Measurements from ENCODE around the gene ZNF146. TPM values are rescaled to one million over a fixed set of nuclear protein-coding genes. Genes with fewer than 3 reads are reported as not detected.
A peak's percentile ranks its signal among the peaks of the same experiment; 100 is the strongest.

Gene ZNF146
- total RNA-seq, 1 donor from 2014 or later, result 82.7 TPM

- Histone ChIP-seq H3K79me2 (ENCODE audit: insufficient read depth, low read length) (no peaks in the 10 kb centered on the region), H3K4me2 (ENCODE audit: low read length) (peak overlapping the region; percentile 58), H3K9me3 (ENCODE audit: insufficient read depth, low read depth, low read length) (peaks cover 8% of the 10 kb centered on the region), H3K4me1 (ENCODE audit: insufficient read depth, low read length) (no peaks in the 10 kb centered on the region), H4K20me1 (ENCODE audit: insufficient read depth, low read length) (no peaks in the 10 kb centered on the region), H3K4me3 (ENCODE audit: insufficient read depth, low read depth, low read length) (peak overlapping the region; percentile 23), H3K27me3 (ENCODE audit: insufficient read depth, low read length) (no peaks in the 10 kb centered on the region), H3K27ac (ENCODE audit: low read depth, low read length) (no peak overlapping the region), H3K9ac (ENCODE audit: low read length) (no peak overlapping the region), H3K36me3 (ENCODE audit: insufficient read depth, low read length) (no peaks in the 10 kb centered on the region), H2AFZ (ENCODE audit: low read depth, low read length) (peak overlapping the region; percentile 34)
- Mint-ChIP-seq H3K27ac (ENCODE audit: unreplicated experiment) (no peak overlapping the region), H3K4me3 (ENCODE audit: unreplicated experiment) (no peak overlapping the region), H3K36me3 (ENCODE audit: low read depth, unreplicated experiment) (peaks cover 12% of the 10 kb centered on the region), H3K4me1 (ENCODE audit: low read depth, unreplicated experiment) (no peaks in the 10 kb centered on the region), H3K27me3 (ENCODE audit: low read depth, unreplicated experiment) (no peaks in the 10 kb centered on the region), H3K9me3 (ENCODE audit: unreplicated experiment) (peaks cover 13% of the 10 kb centered on the region)
- DNase-seq (ENCODE audit: low read depth), result no peak
- TF ChIP-seq CTCF (IDR thresholded peaks at IDR 0.05; ENCODE audit: insufficient read depth, low read depth, low read length), result no peak
- FAIRE-seq, result no peak
Measured at GRCh38 chr19:36256853-36257519, 42.1 kb downstream of the ZNF146 start.

GRCh38 chr19:36257520-36257876 is 42.6 kb downstream of the ZNF146 start:
- Mint-ChIP-seq H3K9me3 (ENCODE audit: unreplicated experiment) (peaks cover 13% of the 10 kb centered on the region), H3K27ac (ENCODE audit: unreplicated experiment) (no peak overlapping the region), H3K27me3 (ENCODE audit: low read depth, unreplicated experiment) (no peaks in the 10 kb centered on the region), H3K4me1 (ENCODE audit: low read depth, unreplicated experiment) (no peaks in the 10 kb centered on the region), H3K4me3 (ENCODE audit: unreplicated experiment) (no peak overlapping the region), H3K36me3 (ENCODE audit: low read depth, unreplicated experiment) (peaks cover 12% of the 10 kb centered on the region)
- Histone ChIP-seq H3K4me2 (ENCODE audit: low read length) (peak overlapping the region; percentile 58), H3K79me2 (ENCODE audit: insufficient read depth, low read length) (no peaks in the 10 kb centered on the region), H3K4me1 (ENCODE audit: insufficient read depth, low read length) (no peaks in the 10 kb centered on the region), H3K4me3 (ENCODE audit: insufficient read depth, low read depth, low read length) (peak overlapping the region; percentile 23), H3K9ac (ENCODE audit: low read length) (no peak overlapping the region), H2AFZ (ENCODE audit: low read depth, low read length) (peak overlapping the region; percentile 34), H3K27ac (ENCODE audit: low read depth, low read length) (no peak overlapping the region), H3K9me3 (ENCODE audit: insufficient read depth, low read depth, low read length) (peaks cover 8% of the 10 kb centered on the region), H3K27me3 (ENCODE audit: insufficient read depth, low read length) (no peaks in the 10 kb centered on the region), H4K20me1 (ENCODE audit: insufficient read depth, low read length) (no peaks in the 10 kb centered on the region), H3K36me3 (ENCODE audit: insufficient read depth, low read length) (no peaks in the 10 kb centered on the region)
- no peak for TF ChIP-seq EZH2 (IDR thresholded peaks at IDR 0.05; ENCODE audit: insufficient read depth, low read length)
- TF ChIP-seq CTCF (IDR thresholded peaks at IDR 0.05; ENCODE audit: insufficient read depth, low read depth, low read length), result no peak
- no peak for DNase-seq (ENCODE audit: low read depth)
- FAIRE-seq, result no peak
